ENCODE results near the gene MEI4.

- TF ChIP-seq, protein P1, sequence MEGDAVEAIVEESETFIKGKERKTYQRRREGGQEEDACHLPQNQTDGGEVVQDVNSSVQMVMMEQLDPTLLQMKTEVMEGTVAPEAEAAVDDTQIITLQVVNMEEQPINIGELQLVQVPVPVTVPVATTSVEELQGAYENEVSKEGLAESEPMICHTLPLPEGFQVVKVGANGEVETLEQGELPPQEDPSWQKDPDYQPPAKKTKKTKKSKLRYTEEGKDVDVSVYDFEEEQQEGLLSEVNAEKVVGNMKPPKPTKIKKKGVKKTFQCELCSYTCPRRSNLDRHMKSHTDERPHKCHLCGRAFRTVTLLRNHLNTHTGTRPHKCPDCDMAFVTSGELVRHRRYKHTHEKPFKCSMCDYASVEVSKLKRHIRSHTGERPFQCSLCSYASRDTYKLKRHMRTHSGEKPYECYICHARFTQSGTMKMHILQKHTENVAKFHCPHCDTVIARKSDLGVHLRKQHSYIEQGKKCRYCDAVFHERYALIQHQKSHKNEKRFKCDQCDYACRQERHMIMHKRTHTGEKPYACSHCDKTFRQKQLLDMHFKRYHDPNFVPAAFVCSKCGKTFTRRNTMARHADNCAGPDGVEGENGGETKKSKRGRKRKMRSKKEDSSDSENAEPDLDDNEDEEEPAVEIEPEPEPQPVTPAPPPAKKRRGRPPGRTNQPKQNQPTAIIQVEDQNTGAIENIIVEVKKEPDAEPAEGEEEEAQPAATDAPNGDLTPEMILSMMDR (IDR thresholded peaks at IDR 0.05), result no peak
- TF ChIP-seq POLR2AphosphoS5 (IDR thresholded peaks at IDR 0.05) (no peak), POLR2A (IDR thresholded peaks at IDR 0.05) (no peak)
These were observed 172.4 kb downstream of the MEI4 start for GRCh38 chr6:77825204-77825603.
